ENCODE results near the gene UTP25. TPM values are rescaled to one million over a fixed set of nuclear protein-coding genes. Genes with fewer than 3 reads are reported as not detected.
A peak's percentile ranks its signal among the peaks of the same experiment; 100 is the strongest.

UTP25 gene
- total and polyA plus RNA-seq, 11 donors: 0.76 to 5.5 (median 3.5) TPM

DNA sequence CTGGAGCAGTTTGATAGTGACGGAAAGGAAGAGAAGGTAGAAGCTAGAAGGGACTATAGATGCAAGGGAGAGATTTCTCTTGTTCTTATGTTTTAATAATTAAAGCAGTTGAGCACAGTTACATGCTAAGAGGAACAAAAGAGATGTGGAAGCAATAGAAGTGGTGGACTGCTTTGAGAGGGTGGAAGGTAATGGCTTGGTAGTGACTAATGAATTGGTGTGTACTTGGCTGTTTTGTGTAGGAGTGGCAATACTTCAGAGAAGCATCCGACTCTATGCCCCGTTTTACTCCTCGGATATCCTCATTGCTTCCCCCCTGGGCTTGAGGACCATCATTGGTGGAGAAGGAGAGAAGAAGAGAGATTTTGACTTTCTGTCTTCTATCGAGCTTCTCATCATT, 12.8 kb downstream of the UTP25 start:
- Histone ChIP-seq H3K27me3 (no peaks in the 10 kb centered on the region), H3K4me3 (no peak overlapping the region), H3K27ac (peak overlapping the region in 2 of 12 donors; percentile 11 to 14), H3K36me3 (peaks cover 2 to 100% (median 93%) of the 10 kb centered on the region in 9 donors), H3K4me1 (peaks cover 0 to 16% (median 0%) of the 10 kb centered on the region in 12 donors), H3K9me3 (no peaks in the 10 kb centered on the region)
- ATAC-seq: no peak
- DNase-seq: no peak
- intact Hi-C loops (cut with DNase I): no loop called here
- 90 to 93% (median 91%) methylated on average over 5 of the region's 5 CpGs for WGBS, 4 donors
- no peak for TF ChIP-seq POLR2A (IDR thresholded peaks at IDR 0.05)
- TF ChIP-seq, protein P1, sequence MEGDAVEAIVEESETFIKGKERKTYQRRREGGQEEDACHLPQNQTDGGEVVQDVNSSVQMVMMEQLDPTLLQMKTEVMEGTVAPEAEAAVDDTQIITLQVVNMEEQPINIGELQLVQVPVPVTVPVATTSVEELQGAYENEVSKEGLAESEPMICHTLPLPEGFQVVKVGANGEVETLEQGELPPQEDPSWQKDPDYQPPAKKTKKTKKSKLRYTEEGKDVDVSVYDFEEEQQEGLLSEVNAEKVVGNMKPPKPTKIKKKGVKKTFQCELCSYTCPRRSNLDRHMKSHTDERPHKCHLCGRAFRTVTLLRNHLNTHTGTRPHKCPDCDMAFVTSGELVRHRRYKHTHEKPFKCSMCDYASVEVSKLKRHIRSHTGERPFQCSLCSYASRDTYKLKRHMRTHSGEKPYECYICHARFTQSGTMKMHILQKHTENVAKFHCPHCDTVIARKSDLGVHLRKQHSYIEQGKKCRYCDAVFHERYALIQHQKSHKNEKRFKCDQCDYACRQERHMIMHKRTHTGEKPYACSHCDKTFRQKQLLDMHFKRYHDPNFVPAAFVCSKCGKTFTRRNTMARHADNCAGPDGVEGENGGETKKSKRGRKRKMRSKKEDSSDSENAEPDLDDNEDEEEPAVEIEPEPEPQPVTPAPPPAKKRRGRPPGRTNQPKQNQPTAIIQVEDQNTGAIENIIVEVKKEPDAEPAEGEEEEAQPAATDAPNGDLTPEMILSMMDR (IDR thresholded peaks at IDR 0.05): no peak

DNA sequence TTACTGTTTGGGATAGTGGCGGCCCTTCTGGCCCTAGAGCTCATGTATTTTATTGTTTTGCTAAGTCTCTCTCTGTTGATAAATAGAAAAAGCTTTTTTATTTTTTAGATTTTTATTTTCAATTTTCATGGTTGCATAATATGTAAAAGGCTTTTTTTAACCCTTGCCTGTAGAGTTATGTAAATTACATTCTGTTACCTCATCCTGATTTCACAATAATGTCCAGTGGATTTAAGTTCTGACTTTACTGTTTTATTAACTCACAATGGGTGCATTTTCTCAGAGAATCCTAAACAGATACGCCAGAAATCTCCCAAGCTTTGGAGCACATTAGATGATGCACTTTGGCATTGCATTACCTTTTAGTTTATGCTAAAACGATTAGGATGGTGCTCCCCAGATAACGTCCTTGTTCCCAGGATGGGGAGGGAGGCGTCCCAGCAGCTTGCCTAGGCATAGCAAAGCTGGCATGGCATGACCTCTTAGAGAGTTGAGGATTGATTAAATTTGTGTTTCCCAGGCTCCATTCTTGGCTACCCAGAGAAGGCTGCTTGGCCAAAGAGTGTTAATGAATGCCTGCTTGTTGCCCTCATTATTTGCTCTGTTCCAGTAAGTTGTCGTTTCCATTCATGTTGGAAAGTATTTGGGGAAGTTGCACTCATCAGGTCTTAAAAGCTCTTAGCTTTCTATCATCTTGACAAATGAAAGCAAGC, 17.1 kb downstream of the UTP25 start:
- H3K9me3 ChIP-seq: no peaks in the 10 kb centered on the region
- TF ChIP-seq, protein P1 (IDR thresholded peaks at IDR 0.05): no peak
- no peak for TF ChIP-seq POLR2A (IDR thresholded peaks at IDR 0.05)
- peaks cover 0 to 99% (median 81%) of the 10 kb centered on the region in 9 donors for H3K36me3 ChIP-seq
- WGBS, 4 donors: 60 to 73% (median 67%) methylated on average over 6 of the region's 6 CpGs
- H3K4me1 ChIP-seq: peaks cover 0 to 9% (median 0%) of the 10 kb centered on the region in 12 donors
- DNase-seq (no peak), ATAC-seq (peak in 2 of 4 donors; percentile 26)
- H3K4me3 ChIP-seq: no peak overlapping the region
- intact Hi-C loops (cut with DNase I): no loop called here
- no peaks in the 10 kb centered on the region for H3K27me3 ChIP-seq
- H3K27ac ChIP-seq: no peak overlapping the region

DNA sequence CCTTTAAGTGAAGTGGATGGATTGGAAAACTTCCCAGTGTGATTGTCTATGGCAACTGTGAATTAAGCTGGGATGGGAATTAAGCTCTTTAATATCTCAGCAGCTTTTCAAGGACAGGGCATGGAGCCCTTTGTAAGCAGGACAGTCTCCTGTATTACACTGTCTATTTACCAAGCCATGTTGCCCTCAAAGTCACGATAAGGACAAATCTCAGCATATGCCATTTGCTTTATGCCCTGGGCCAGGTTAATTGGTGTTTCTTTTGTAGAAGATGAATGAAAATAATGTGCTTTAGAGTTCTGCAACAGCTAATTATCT, 17.6 kb downstream of the UTP25 start:
- no peak for TF ChIP-seq POLR2A (IDR thresholded peaks at IDR 0.05)
- TF ChIP-seq, protein P1 (IDR thresholded peaks at IDR 0.05): no peak
- Histone ChIP-seq H3K27ac (no peak overlapping the region), H3K4me1 (peaks cover 0 to 9% (median 0%) of the 10 kb centered on the region in 12 donors), H3K9me3 (no peaks in the 10 kb centered on the region), H3K4me3 (no peak overlapping the region), H3K36me3 (peaks cover 0 to 97% (median 81%) of the 10 kb centered on the region in 9 donors), H3K27me3 (no peaks in the 10 kb centered on the region)
- intact Hi-C loops (cut with DNase I): no loop called here
- DNase-seq (no peak), ATAC-seq (peak in 2 of 4 donors; percentile 20 to 66)
- 46 to 63% (median 53%) methylated on average over 1 of the region's 1 CpG for WGBS, 4 donors

DNA sequence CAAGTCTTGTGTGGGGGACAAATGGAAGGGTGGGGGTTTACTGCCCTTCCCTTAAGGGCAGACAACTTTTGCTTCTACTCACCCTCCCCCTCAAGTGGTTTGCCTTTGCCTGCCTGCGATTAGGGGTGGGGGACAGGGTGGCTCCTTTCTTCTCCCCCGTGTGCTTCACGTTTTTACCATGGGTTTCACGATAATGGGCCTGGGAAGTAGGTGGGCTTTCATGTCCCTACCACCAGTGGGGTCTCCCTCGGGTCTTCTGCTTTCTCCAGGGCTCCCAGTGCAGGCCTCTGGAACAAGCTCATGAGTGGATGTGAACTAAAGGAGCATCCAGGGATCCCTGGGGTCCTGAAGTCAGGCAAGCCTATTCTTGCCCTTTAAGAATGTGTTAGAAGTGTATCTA, 21.6 kb downstream of the UTP25 start:
- ATAC-seq: no peak
- Histone ChIP-seq H3K36me3 (peaks cover 0 to 97% (median 77%) of the 10 kb centered on the region in 9 donors), H3K4me1 (peaks cover 0 to 7% (median 0%) of the 10 kb centered on the region in 12 donors), H3K27me3 (no peaks in the 10 kb centered on the region), H3K27ac (no peak overlapping the region), H3K9me3 (no peaks in the 10 kb centered on the region), H3K4me3 (no peak overlapping the region)
- no peak for DNase-seq
- TF ChIP-seq POLR2A (IDR thresholded peaks at IDR 0.05): no peak
- TF ChIP-seq, protein P1 (IDR thresholded peaks at IDR 0.05): no peak
- intact Hi-C loops (cut with DNase I): no loop called here
- WGBS, 4 donors: 90 to 96% (median 94%) methylated on average over 5 of the region's 5 CpGs
